GM12873 (cell line): ENCODE measurements around the gene C6orf132.

Experiments used
- TF ChIP-seq, protein P1 (sequence below): IDR thresholded peaks from 2 replicates; pipeline ENCODE4 v1.5.1; 2012; ENCODE audit warnings: low read depth, mild to moderate bottlenecking, moderate library complexity, low read length, control low read depth; ENCODE audit not compliant: insufficient read depth; ENCODE audit errors: missing control alignments

The C6orf132 gene

DNA sequence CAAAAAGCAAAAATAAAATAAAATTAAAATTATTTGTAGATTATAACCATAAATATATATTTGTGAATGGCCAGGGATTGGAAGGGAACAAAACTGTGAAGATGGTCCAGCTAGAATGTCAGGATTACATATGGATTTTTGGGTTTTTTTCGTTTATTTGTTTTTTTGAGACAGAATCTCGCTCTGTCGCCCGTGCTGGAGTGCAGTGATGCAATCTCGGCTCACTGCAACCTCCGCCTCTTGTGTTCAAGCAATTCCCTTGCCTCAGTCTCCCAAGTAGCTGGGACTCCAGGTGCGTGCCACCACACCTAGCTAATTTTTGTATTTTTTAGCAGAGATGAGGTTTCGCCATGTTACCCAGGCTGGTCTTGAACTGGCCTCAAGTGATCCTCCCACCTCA, 7.8 kb upstream of the C6orf132 start:
- TF ChIP-seq, protein P1, sequence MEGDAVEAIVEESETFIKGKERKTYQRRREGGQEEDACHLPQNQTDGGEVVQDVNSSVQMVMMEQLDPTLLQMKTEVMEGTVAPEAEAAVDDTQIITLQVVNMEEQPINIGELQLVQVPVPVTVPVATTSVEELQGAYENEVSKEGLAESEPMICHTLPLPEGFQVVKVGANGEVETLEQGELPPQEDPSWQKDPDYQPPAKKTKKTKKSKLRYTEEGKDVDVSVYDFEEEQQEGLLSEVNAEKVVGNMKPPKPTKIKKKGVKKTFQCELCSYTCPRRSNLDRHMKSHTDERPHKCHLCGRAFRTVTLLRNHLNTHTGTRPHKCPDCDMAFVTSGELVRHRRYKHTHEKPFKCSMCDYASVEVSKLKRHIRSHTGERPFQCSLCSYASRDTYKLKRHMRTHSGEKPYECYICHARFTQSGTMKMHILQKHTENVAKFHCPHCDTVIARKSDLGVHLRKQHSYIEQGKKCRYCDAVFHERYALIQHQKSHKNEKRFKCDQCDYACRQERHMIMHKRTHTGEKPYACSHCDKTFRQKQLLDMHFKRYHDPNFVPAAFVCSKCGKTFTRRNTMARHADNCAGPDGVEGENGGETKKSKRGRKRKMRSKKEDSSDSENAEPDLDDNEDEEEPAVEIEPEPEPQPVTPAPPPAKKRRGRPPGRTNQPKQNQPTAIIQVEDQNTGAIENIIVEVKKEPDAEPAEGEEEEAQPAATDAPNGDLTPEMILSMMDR = no peak

DNA sequence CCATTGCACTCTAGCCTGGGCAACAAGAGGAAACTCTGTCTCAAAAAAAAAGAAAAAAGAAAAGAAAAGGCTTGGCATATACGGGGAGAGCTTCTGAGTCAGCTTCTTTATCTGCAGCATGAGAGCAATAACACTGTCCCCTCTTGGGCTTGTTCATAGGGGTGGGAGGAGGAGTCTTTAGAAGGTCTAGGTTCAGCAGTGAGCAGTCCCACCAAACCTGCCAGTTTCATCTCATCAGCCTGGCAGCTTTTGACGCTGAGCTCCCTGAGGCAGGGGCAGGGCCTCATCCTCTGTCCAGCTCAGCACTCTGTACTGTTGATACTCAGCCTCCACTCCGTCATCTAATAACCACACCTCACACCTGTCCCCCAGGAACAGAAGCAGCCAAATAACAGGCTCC, 5.6 kb upstream of the C6orf132 start:
- TF ChIP-seq, protein P1 = no peak

GRCh38 chr6:42147138-42147562, 4.7 kb upstream of the C6orf132 start:
- TF ChIP-seq, protein P1 = no peak

DNA sequence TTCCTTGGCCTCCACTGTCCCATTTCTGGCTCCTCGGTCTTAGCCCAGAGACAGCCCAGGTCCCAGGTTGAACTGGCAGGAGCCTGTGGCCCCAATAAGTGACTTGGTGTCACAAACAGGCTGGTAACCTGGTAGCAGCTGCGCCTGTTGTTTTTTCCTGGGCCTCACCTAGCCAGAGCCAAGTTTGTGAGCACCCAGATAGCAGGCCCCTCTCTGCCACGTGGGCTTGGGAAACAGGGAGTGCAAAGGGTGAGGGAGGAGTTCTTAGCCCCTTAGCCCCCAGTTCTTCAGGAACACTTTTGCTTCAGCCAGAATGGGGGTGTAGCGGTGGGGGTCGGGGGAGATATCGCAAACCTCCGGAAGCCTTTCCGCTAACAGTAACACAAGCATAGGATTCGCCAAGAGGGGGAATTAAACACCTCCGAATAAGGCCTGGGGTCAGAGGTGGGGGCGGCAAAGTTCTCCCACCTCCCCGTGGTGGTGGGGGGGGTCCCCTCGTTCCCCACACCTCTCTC, 760 bp downstream of the C6orf132 start:
- TF ChIP-seq, protein P1 = no peak

GRCh38 chr6:42140756-42141602, 1.4 kb downstream of the C6orf132 start:
- TF ChIP-seq, protein P1 = no peak

GRCh38 chr6:42140032-42140431, 2.4 kb downstream of the C6orf132 start:
- TF ChIP-seq, protein P1 = no peak
